NCI-H146 treated with DMSO at 0.1 percent for 48 hours (cell line): ENCODE measurements around the gene ITPKC.

Source experiments
- DNase-seq: peaks from one replicate; lab custom pipeline; 2025; ENCODE audit not compliant: unreplicated experiment; lab: John Stamatoyannopoulos, UW

The ITPKC gene

GRCh38 chr19:40786060-40787037 is 69.4 kb downstream of the ITPKC start:
- DNase-seq: no peak
